NCI-H146 (cell line): ENCODE data around the gene CD28.
"Not testable (repeated sequence)": the region's sequence is repeated elsewhere in the genome, so short reads cannot be mapped to it uniquely, and the experiment has no call there.

Experiments used
- DNase-seq: peaks from one replicate; lab custom pipeline; 2025; lab: John Stamatoyannopoulos, UW

CD28 gene

GRCh38 chr2:203784710-203785270, 78.4 kb downstream of the CD28 start:
- not testable (repeated sequence) for DNase-seq

- DNase-seq: not testable (repeated sequence)
Measured at GRCh38 chr2:203785391-203786110, 79.1 kb downstream of the CD28 start.

- peak; percentile 56 for DNase-seq
Measured at GRCh38 chr2:203786549-203787351, 80.3 kb downstream of the CD28 start.

GRCh38 chr2:203787979-203788378, 81.5 kb downstream of the CD28 start:
- DNase-seq: no peak
